Placental epithelial cell (primary cell): ENCODE results near the gene CAP2. TPM values are rescaled to one million over a fixed set of nuclear protein-coding genes. Genes with fewer than 3 reads are reported as not detected.

Source experiments
- small RNA-seq: library from RNA; depleted of rRNA; stranded (forward); fragments of <200 nt; gene quantifications from one replicate; pipeline ENCODE3, GENCODE V24; 2012
- total RNA-seq: library from RNA; depleted of rRNA; stranded (reverse); fragments of >200 nt; gene quantifications from 2 replicates; pipeline ENCODE4 v1.2.3, GENCODE V29; 2012

The CAP2 gene, protein sequence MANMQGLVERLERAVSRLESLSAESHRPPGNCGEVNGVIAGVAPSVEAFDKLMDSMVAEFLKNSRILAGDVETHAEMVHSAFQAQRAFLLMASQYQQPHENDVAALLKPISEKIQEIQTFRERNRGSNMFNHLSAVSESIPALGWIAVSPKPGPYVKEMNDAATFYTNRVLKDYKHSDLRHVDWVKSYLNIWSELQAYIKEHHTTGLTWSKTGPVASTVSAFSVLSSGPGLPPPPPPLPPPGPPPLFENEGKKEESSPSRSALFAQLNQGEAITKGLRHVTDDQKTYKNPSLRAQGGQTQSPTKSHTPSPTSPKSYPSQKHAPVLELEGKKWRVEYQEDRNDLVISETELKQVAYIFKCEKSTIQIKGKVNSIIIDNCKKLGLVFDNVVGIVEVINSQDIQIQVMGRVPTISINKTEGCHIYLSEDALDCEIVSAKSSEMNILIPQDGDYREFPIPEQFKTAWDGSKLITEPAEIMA
- 2.7 and 8.4 TPM in 2 replicates for total RNA-seq

DNA sequence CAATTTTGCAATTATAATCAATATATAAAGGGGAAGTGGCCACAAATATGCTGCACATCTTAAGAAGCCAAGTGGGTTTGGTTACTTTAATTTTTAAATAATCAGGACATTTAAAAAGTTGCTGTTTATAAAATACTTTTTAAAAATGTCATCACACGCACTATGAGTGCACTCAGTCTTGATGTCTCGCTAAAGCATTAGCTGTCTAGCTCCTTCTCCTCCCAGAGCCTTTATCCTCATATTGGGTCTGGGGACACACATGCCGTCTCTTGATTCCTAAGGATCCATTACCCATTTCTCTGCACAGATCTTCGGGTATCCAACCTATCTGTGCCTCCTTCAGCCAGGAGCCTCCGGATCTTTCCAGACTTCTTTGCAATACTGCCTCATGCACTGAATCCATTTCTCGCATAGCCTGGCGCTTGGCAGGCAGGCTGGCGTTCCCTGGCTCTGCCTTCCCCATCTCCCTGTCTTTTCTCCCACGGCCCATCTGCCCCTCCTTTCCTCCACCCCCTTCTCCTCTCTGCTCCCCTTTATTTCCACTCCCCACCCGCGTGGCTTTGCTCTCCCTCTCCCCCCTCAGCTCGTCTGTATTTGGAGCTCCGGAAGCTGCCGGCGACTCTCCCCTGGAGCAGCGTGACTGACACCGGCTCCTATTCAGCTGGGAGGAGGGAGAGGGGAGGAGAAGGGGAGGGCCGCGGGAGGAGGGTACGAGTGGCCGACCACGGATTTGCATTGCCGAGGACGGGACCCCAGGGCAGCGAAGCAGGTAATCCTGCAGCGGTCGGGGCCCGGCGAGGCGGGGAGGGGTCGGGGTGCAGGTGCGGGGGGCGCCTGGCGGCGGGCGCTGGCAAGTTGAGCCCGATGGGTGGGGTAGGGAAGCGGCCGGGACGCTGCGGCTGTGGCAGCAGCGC, at the start of gene CAP2:
Gene CAP2 (plus strand): TSS at position 618 of the 914 bp plus-strand sequence. CDS start 27,961 bp downstream, outside the sequence.

DNA sequence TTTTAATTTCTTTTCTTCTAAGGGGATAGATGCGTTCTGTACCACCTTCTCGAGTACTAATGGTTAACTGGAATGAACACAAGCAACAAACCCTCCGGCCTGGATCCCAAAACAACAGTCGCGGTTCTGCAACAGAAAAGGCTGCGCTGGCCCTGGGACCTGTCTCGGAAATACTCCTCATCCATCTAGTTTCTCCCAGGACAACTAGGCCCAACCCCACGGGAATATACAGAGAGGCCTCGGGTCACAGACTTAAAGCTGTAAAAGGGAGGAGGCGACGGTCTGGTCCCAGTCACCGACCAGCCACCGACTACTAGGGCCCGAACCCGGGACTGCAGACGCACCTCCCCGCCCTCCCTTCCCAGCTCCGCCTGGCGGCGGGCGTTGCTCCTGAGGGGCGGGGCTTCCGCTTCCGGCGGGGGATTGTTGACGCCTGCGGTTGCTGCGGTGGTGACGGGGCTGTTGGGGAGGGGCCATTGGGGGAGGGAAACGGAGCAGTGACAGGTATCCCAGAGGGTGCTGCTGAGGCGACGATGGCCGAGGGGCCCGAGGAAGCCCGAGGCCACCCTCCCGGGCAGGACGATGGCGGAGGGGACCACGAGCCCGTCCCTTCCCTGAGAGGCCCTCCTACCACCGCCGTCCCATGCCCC, 206.6 kb downstream of the CAP2 start, which contains the start of gene FAM8A1:
Gene FAM8A1 (plus strand): TSS at position 426 of the 650 bp plus-strand sequence. CDS start 108 bp downstream, at position 534.

Small RNA genes lying within 50 kb of the gene (small RNA-seq; reads per million reads assigned to genes)
- gene SUMO2P13 = not detected

Other genes with a start within 250 kb of the CAP2 start
- gene RBM24, start 112.2 kb upstream of the CAP2 start, total RNA-seq = 0.11 and 0.39 TPM in 2 replicates
- 9.0 and 13.9 TPM in 2 replicates for gene FAM8A1, start 206.7 kb downstream of the CAP2 start, total RNA-seq